DOHH2 (cell line): ENCODE measurements around the gene PYGO1.

Source experiments
- H3F3A ChIP-seq: fragments of 200-600 bp; sonication (generic), shearing (Covaris generic); 2 replicates; pipeline ENCODE4 v1.6.0; 2016; ENCODE audit warnings: antibody characterized with exemption, mild to moderate bottlenecking; ENCODE audit not compliant: control insufficient read depth, insufficient read depth
- H3K27ac ChIP-seq: fragments of 200-600 bp; sonication (generic); 2 replicates; pipeline ENCODE4 v1.5.1; 2014; ENCODE audit warnings: low read depth, mild to moderate bottlenecking, low read length, moderate library complexity
- H3K27me3 ChIP-seq: fragments of 200-600 bp; sonication (generic); 2 replicates; pipeline ENCODE4 v1.6.1; 2014; ENCODE audit warnings: mild to moderate bottlenecking, low read length, mixed read lengths; ENCODE audit not compliant: control insufficient read depth
- H3K36me3 ChIP-seq: fragments of 200-600 bp; sonication (generic); 2 replicates; pipeline ENCODE4 v1.6.1; 2014; ENCODE audit warnings: mild to moderate bottlenecking, low read length, moderate library complexity, mixed read lengths; ENCODE audit not compliant: control insufficient read depth
- H3K4me1 ChIP-seq: fragments of 200-600 bp; sonication (generic); 2 replicates; pipeline ENCODE4 v1.6.1; 2014; ENCODE audit warnings: mild to moderate bottlenecking, low read length, mixed read lengths; ENCODE audit not compliant: control insufficient read depth
- H3K4me2 ChIP-seq: fragments of 200-600 bp; sonication (generic); 2 replicates; pipeline ENCODE4 v1.6.0; 2014; ENCODE audit warnings: mild to moderate bottlenecking, low read length, moderate library complexity
- H3K4me3 ChIP-seq: fragments of 200-600 bp; sonication (generic); 2 replicates; pipeline ENCODE4 v1.5.1; 2014; ENCODE audit warnings: mild to moderate bottlenecking, low read length, mixed read lengths
- H3K79me2 ChIP-seq: fragments of 200-600 bp; sonication (generic); 2 replicates; pipeline ENCODE4 v1.6.1; 2014; ENCODE audit warnings: mild to moderate bottlenecking, low read length, mixed read lengths; ENCODE audit not compliant: control insufficient read depth
- H3K9me2 ChIP-seq: fragments of 200-600 bp; sonication (generic); replicated peaks from 2 replicates; pipeline ENCODE4 v1.6.1; 2014; ENCODE audit warnings: mild to moderate bottlenecking, low read length, mixed read lengths; ENCODE audit not compliant: control insufficient read depth
- H3K9me3 ChIP-seq: fragments of 200-600 bp; sonication (generic); 2 replicates; pipeline ENCODE4 v1.6.1; 2014; ENCODE audit warnings: antibody characterized with exemption, low read length, mixed read lengths; ENCODE audit not compliant: control insufficient read depth, insufficient read depth
- H4K20me1 ChIP-seq: fragments of 200-600 bp; sonication (generic); 2 replicates; pipeline ENCODE4 v1.6.0; 2014; ENCODE audit warnings: low read depth, mild to moderate bottlenecking, antibody characterized with exemption, low read length, moderate library complexity; ENCODE audit not compliant: control insufficient read depth, insufficient read depth
- EZH2phosphoT487 ChIP-seq: fragments of 200-600 bp; sonication (generic); IDR thresholded peaks from 2 replicates; pipeline ENCODE4 v1.6.1; 2017; ENCODE audit warnings: borderline replicate concordance, mild to moderate bottlenecking, antibody characterized with exemption, low read length, moderate library complexity, mixed read lengths
- TF ChIP-seq, protein P1 (sequence below): fragments of 200-600 bp; sonication (generic); IDR thresholded peaks from one replicate; pipeline ENCODE4 v1.5.1; 2014; ENCODE audit warnings: antibody characterized with exemption, mild to moderate bottlenecking, low read depth, low read length; ENCODE audit not compliant: poor library complexity, severe bottlenecking

PYGO1 gene

DNA sequence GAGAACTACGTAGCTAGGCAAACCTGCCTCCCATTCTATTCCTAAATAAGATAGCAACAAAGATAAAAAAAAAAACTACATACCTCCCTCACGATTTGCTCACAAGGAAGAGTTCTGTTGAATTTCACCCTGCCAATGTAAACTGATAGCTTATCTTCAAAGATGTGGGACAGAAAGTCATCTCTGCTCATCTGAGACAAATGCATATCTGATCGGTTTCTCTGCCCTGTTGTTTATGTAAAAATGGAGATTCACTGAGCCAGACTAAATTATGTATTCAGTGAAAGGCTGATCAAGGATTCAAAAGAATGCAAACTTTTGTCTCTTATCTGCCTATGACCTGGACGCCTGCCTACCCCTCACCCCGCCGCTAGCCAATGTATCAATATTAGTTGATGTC is 11.2 kb downstream of the PYGO1 start:
- Histone ChIP-seq H3K36me3 (no peaks in the 10 kb centered on the region), H3K27me3 (0 out of 2 replicates have a peak, but pooled peaks cover 5% of the 10 kb centered on the region), H3K4me2 (no peak overlapping the region)

DNA sequence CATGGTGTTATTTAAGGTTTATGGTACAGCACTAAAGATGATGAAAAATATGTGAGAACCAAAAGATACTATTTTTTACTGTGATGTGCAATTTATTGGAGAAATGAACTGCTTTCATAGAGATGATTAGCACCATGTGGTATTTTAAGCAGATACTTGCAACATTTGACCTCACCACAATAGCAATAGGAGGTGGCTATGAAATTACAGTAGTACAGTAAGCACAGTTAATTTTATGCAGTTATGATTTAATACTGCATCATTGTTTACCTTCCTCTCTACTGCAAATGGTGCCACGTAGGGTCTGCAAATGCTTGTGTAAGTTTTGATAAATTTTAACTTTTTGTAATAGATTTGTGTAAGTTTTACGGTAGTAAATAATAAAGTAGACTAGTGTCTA is 14.0 kb downstream of the PYGO1 start:
- H3K27me3 ChIP-seq = 0 out of 2 replicates have a peak, but pooled peaks cover 2% of the 10 kb centered on the region
- H3K36me3 ChIP-seq = no peaks in the 10 kb centered on the region
- H3K9me3 ChIP-seq = no peaks in the 10 kb centered on the region
- H3K9me2 ChIP-seq = no peaks in the 10 kb centered on the region
- no peak overlapping the region for H3K4me2 ChIP-seq
- no peak overlapping the region for H3K27ac ChIP-seq
- no peak overlapping the region for H3K4me3 ChIP-seq
- no peaks in the 10 kb centered on the region for H3F3A ChIP-seq
- H3K79me2 ChIP-seq = no peaks in the 10 kb centered on the region
- TF ChIP-seq EZH2phosphoT487 = no peak
- TF ChIP-seq, protein P1, sequence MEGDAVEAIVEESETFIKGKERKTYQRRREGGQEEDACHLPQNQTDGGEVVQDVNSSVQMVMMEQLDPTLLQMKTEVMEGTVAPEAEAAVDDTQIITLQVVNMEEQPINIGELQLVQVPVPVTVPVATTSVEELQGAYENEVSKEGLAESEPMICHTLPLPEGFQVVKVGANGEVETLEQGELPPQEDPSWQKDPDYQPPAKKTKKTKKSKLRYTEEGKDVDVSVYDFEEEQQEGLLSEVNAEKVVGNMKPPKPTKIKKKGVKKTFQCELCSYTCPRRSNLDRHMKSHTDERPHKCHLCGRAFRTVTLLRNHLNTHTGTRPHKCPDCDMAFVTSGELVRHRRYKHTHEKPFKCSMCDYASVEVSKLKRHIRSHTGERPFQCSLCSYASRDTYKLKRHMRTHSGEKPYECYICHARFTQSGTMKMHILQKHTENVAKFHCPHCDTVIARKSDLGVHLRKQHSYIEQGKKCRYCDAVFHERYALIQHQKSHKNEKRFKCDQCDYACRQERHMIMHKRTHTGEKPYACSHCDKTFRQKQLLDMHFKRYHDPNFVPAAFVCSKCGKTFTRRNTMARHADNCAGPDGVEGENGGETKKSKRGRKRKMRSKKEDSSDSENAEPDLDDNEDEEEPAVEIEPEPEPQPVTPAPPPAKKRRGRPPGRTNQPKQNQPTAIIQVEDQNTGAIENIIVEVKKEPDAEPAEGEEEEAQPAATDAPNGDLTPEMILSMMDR = no peak
- H4K20me1 ChIP-seq = no peaks in the 10 kb centered on the region
- no peaks in the 10 kb centered on the region for H3K4me1 ChIP-seq

More for the DNA sequence above, 11.2 kb downstream of the PYGO1 start:
- Histone ChIP-seq H3F3A (no peaks in the 10 kb centered on the region), H3K9me2 (no peaks in the 10 kb centered on the region), H3K27ac (no peak overlapping the region), H3K4me1 (no peaks in the 10 kb centered on the region), H3K4me3 (no peak overlapping the region), H3K79me2 (no peaks in the 10 kb centered on the region), H3K9me3 (no peaks in the 10 kb centered on the region), H4K20me1 (no peaks in the 10 kb centered on the region)
- no peak for TF ChIP-seq EZH2phosphoT487
- TF ChIP-seq, protein P1 = no peak

DNA sequence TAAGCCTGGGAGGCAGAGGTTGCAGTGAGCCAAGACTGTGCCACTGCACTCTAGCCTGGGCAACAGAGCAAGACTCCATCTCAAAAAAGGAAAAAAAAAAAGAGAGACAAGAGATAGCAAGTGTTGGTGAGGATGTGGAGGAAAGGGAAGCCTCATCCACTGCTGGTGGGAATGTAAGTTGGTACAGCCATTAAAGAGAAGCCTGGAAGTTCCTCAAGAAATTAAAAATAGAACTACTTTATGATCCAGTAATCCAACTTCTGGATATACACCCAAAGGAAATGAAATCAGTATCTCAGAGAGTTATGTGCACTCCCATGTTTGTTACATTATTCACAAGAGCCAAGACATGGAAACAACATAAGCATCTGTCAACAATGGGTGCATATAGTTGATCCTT is 14.9 kb downstream of the PYGO1 start:
- Histone ChIP-seq H3K4me3 (no peak overlapping the region), H3K27me3 (0 out of 2 replicates have a peak, but pooled peaks cover 2% of the 10 kb centered on the region), H3K4me2 (no peak overlapping the region), H3K4me1 (no peaks in the 10 kb centered on the region), H3K79me2 (no peaks in the 10 kb centered on the region), H3K36me3 (no peaks in the 10 kb centered on the region), H3K9me2 (no peaks in the 10 kb centered on the region), H3K27ac (no peak overlapping the region), H4K20me1 (no peaks in the 10 kb centered on the region), H3F3A (no peaks in the 10 kb centered on the region), H3K9me3 (no peaks in the 10 kb centered on the region)
- TF ChIP-seq, protein P1 = no peak
- TF ChIP-seq EZH2phosphoT487 = no peak
